ENCODE results near the gene NDUFB3. TPM values are rescaled to one million over a fixed set of nuclear protein-coding genes. Genes with fewer than 3 reads are reported as not detected.

Gene NDUFB3
- total RNA-seq, 1 donor: 25.7 TPM

DNA sequence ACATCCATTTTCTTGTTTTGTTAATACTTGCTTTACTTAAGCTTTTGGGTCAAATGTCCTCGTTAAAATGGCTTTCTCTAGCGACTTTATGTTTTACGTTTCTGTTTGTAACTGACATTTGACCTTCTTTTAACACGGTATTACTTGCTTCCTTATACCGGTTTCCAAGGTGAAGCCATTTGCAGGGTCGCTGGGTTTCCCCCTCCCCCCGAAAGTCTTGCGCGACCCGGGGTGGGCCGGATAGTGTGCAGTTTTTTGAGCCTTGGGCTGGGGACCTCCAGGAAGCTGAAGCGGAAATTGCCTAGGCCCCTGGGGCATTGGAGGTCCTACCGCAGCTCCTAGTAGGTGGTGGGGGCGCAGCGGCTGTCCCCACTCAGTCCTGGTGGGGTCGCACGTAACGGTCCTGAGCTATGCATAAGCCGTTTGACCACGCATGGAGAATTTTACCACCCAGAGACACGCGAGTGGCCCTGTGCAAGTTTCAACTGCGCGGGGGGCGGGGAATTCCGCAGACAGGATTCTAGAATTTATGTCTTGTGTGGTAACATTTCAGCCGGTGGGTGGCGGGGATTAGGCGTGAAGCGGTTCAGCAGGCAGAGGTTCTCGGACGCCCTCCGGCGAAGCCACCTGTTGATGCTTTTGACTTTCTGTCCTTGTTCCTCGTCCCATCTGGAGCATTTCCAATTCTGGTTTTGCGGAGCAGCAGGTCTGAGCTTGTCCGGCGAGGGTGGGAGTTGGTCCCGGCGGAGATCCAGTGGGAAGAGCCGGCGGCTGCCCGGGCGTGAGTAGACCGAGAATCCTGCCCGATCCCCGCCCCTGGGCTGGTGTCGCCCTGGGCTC lies 46.5 kb downstream of the NDUFB3 start:
- H3K79me2 ChIP-seq (ENCODE audit: insufficient read depth, low read length): peaks cover 61% of the 10 kb centered on the region

DNA sequence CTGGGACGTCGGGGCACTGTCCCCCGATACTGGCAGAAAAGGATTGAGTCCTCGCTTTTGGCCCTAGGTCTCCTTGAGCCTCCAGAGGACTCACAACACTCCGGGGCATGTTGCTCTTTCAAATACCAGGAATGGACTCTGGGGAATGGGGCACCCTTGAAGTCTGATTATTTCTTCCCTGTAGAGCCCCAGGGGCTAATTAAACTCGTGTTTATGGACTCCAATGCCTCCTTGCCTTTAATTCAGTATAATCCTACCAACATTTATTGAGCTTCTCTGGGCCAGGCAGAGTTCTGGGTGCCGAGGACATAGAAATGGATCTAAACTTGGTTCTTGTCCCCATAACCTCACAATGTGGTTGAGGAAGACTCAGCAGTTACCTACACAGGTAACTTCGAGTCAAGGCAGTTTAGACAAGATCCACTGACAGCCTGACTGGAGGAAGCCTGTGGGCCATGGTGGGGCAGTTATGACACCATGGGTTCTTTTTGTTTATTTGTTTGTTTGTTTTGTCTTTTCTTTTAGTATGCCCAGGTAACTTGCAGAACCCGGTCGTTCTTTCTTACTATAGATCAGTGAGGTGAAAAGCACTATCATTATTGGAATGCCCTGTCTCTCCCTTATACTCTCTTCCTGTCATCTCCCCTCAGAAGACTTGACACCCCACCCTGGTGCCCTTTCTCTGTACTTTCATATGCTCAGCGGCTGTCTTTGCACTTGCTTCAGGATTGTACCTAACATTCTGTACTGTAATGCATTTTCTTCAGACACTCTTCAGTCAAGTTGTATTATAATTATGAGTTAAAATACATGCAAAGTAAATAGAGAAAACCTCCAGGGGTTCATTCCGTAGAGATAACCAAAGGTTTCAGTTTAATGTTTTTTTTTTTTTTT lies 47.4 kb downstream of the NDUFB3 start:
- no peak for DNase-seq (ENCODE audit: insufficient read length, low spot score, missing footprints)
- H3K4me3 ChIP-seq (ENCODE audit: insufficient read depth, low read length): peak overlapping the region; percentile 90
- TF ChIP-seq, protein P1, sequence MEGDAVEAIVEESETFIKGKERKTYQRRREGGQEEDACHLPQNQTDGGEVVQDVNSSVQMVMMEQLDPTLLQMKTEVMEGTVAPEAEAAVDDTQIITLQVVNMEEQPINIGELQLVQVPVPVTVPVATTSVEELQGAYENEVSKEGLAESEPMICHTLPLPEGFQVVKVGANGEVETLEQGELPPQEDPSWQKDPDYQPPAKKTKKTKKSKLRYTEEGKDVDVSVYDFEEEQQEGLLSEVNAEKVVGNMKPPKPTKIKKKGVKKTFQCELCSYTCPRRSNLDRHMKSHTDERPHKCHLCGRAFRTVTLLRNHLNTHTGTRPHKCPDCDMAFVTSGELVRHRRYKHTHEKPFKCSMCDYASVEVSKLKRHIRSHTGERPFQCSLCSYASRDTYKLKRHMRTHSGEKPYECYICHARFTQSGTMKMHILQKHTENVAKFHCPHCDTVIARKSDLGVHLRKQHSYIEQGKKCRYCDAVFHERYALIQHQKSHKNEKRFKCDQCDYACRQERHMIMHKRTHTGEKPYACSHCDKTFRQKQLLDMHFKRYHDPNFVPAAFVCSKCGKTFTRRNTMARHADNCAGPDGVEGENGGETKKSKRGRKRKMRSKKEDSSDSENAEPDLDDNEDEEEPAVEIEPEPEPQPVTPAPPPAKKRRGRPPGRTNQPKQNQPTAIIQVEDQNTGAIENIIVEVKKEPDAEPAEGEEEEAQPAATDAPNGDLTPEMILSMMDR (IDR thresholded peaks at IDR 0.05; ENCODE audit: extremely low read depth, low read depth, low read length): no peak
- peak overlapping the region; percentile 97 for H3K4me2 ChIP-seq (ENCODE audit: insufficient read depth, low read length)
- H3K9me3 ChIP-seq (ENCODE audit: low read depth, low read length): no peaks in the 10 kb centered on the region
- no peaks in the 10 kb centered on the region for H3K27me3 ChIP-seq (ENCODE audit: insufficient read depth, low read length)
- peaks cover 4% of the 10 kb centered on the region for H3K36me3 ChIP-seq (ENCODE audit: insufficient read depth, low read length)
- H2AFZ ChIP-seq (ENCODE audit: low read length): peak overlapping the region; percentile 27
- peaks cover 3% of the 10 kb centered on the region for H4K20me1 ChIP-seq (ENCODE audit: insufficient read depth, low read length)
- H3K27ac ChIP-seq (ENCODE audit: low read depth, low read length): peak overlapping the region; percentile 99
- peaks cover 70% of the 10 kb centered on the region for H3K79me2 ChIP-seq (ENCODE audit: insufficient read depth, low read length)
- H3K4me1 ChIP-seq (ENCODE audit: insufficient read depth, low read length): peaks cover 52% of the 10 kb centered on the region

More for the DNA sequence above, 46.5 kb downstream of the NDUFB3 start:
- H3K4me1 ChIP-seq (ENCODE audit: insufficient read depth, low read length): peaks cover 46% of the 10 kb centered on the region
- peak; percentile 90 for DNase-seq (ENCODE audit: insufficient read length, low spot score, missing footprints)
- peak overlapping the region; percentile 99 for H3K27ac ChIP-seq (ENCODE audit: low read depth, low read length)
- H3K27me3 ChIP-seq (ENCODE audit: insufficient read depth, low read length): no peaks in the 10 kb centered on the region
- peak overlapping the region; percentile 90 for H3K4me3 ChIP-seq (ENCODE audit: insufficient read depth, low read length)
- TF ChIP-seq, protein P1 (IDR thresholded peaks at IDR 0.05; ENCODE audit: extremely low read depth, low read depth, low read length): peak; percentile 48
- no peaks in the 10 kb centered on the region for H3K9me3 ChIP-seq (ENCODE audit: low read depth, low read length)
- H2AFZ ChIP-seq (ENCODE audit: low read length): peak overlapping the region; percentile 27
- H4K20me1 ChIP-seq (ENCODE audit: insufficient read depth, low read length): no peaks in the 10 kb centered on the region
- peaks cover 4% of the 10 kb centered on the region for H3K36me3 ChIP-seq (ENCODE audit: insufficient read depth, low read length)
- peak overlapping the region; percentile 97 for H3K4me2 ChIP-seq (ENCODE audit: insufficient read depth, low read length)

DNA sequence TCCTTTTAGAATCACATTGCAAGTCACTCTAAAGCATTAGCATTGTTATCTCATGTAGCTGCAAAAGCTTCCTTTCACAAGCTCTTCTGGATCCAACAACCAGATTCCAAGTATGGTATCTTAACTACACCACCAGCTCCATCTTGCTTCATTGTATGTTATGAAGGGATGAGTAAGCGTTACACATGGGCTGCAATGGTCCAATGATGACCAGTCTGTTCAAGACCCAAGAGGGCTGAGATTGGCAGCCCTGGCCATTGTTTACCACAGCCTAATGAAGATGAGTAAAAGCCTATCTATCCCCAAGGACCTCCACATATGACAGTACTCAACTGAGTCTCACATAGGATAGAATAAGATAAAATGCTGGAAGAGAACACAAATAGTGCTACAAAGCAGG lies 50.5 kb downstream of the NDUFB3 start:
- no peak for DNase-seq (ENCODE audit: insufficient read length, low spot score, missing footprints)
- Histone ChIP-seq H3K4me1 (ENCODE audit: insufficient read depth, low read length) (peaks cover 71% of the 10 kb centered on the region), H3K4me2 (ENCODE audit: insufficient read depth, low read length) (peak overlapping the region; percentile 23)

More for the DNA sequence above, 50.5 kb downstream of the NDUFB3 start:
- peaks cover 4% of the 10 kb centered on the region for H3K36me3 ChIP-seq (ENCODE audit: insufficient read depth, low read length)
- H3K27me3 ChIP-seq (ENCODE audit: insufficient read depth, low read length): no peaks in the 10 kb centered on the region
- H3K79me2 ChIP-seq (ENCODE audit: insufficient read depth, low read length): peaks cover 93% of the 10 kb centered on the region
- H4K20me1 ChIP-seq (ENCODE audit: insufficient read depth, low read length): peaks cover 3% of the 10 kb centered on the region
- TF ChIP-seq, protein P1 (IDR thresholded peaks at IDR 0.05; ENCODE audit: extremely low read depth, low read depth, low read length): no peak
- H2AFZ ChIP-seq (ENCODE audit: low read length): no peak overlapping the region
- H3K9me3 ChIP-seq (ENCODE audit: low read depth, low read length): no peaks in the 10 kb centered on the region
- peak overlapping the region; percentile 96 for H3K27ac ChIP-seq (ENCODE audit: low read depth, low read length)
- no peak overlapping the region for H3K4me3 ChIP-seq (ENCODE audit: insufficient read depth, low read length)

Measured in osteoblast (primary cell).